HepG2 (cell line): ENCODE measurements around the gene HES7. TPM values are rescaled to one million over a fixed set of nuclear protein-coding genes. Genes with fewer than 3 reads are reported as not detected.
A peak's percentile ranks its signal among the peaks of the same experiment; 100 is the strongest.

Experiments
- AKAP8 ChIP-seq: sonication (generic); formaldehyde crosslinking; IDR thresholded peaks from 2 replicates; pipeline ENCODE4 v1.5.1; 2020; ENCODE audit warnings: mild to moderate bottlenecking, missing genetic modification reagents
- ARHGAP35 ChIP-seq: sonication (generic); formaldehyde crosslinking; IDR thresholded peaks from 2 replicates; pipeline ENCODE4 v1.9.0; 2022; ENCODE audit warnings: mild to moderate bottlenecking, inconsistent platforms, moderate library complexity, missing genetic modification reagents, borderline replicate concordance
- ARNT2 ChIP-seq: sonication (generic); formaldehyde crosslinking; IDR thresholded peaks from 2 replicates; pipeline ENCODE4 v1.8.0; 2022; ENCODE audit warnings: mild to moderate bottlenecking, low read depth, missing genetic modification reagents, moderate library complexity
- ATM ChIP-seq: fragments of 450-650 bp; IDR thresholded peaks from 2 replicates; pipeline ENCODE4 v1.7.1; 2017; ENCODE audit warnings: mild to moderate bottlenecking, borderline replicate concordance
- CENPT ChIP-seq: sonication (generic); formaldehyde crosslinking; IDR thresholded peaks from 2 replicates; pipeline ENCODE4 v1.8.0; 2022; ENCODE audit warnings: low read depth, mild to moderate bottlenecking, moderate library complexity, missing genetic modification reagents
- FOSL2 ChIP-seq: sonication (generic); formaldehyde crosslinking; IDR thresholded peaks from 2 replicates; pipeline ENCODE4 v1.4.0; 2020; ENCODE audit warnings: missing genetic modification reagents
- FOXA1 ChIP-seq, 2 experiments: fragments of 450-650 bp in 1 of 2; sonication (generic) in 1 of 2; formaldehyde crosslinking in 1 of 2; IDR thresholded peaks; 2 replicates each; pipeline versions ENCODE4 v1.4.0 to v1.6.1; 2016 to 2020; ENCODE audit warnings: missing genetic modification reagents in 1 of 2
- HDAC1 ChIP-seq: sonication (generic); formaldehyde crosslinking; IDR thresholded peaks from 2 replicates; pipeline ENCODE4 v1.5.1; 2020; ENCODE audit warnings: mild to moderate bottlenecking, missing genetic modification reagents
- HNRNPL ChIP-seq: fragments of 200-400 bp; formaldehyde crosslinking; IDR thresholded peaks from 2 replicates; pipeline ENCODE4 v1.6.1; 2017; ENCODE audit warnings: mild to moderate bottlenecking, low read depth, low read length
- HNRNPUL1 ChIP-seq: fragments of 200-400 bp; formaldehyde crosslinking; IDR thresholded peaks from 2 replicates; pipeline ENCODE4 v1.6.1; 2017; ENCODE audit warnings: low read depth, mild to moderate bottlenecking, low read length, moderate library complexity
- IRF2 ChIP-seq: IDR thresholded peaks from 2 replicates; pipeline ENCODE4 v1.6.1; 2018; ENCODE audit warnings: missing genetic modification reagents, missing compliant biosample characterization
- JUNB ChIP-seq: sonication (generic); formaldehyde crosslinking; IDR thresholded peaks from 2 replicates; pipeline ENCODE4 v1.8.0; 2022; ENCODE audit warnings: missing genetic modification reagents, mild to moderate bottlenecking, borderline replicate concordance
- MAFG ChIP-seq: sonication (generic); formaldehyde crosslinking; IDR thresholded peaks from 2 replicates; pipeline ENCODE4 v1.5.1; 2020; ENCODE audit warnings: mild to moderate bottlenecking, missing genetic modification reagents
- MTF1 ChIP-seq: sonication (generic); formaldehyde crosslinking; IDR thresholded peaks from 2 replicates; pipeline ENCODE4 v1.5.0; 2020; ENCODE audit warnings: missing genetic modification reagents
- SRY ChIP-seq: sonication (generic); formaldehyde crosslinking; IDR thresholded peaks from 2 replicates; pipeline ENCODE4 v1.8.0; 2022; ENCODE audit warnings: mild to moderate bottlenecking, missing genetic modification reagents
- THAP11 ChIP-seq: IDR thresholded peaks from 2 replicates; pipeline ENCODE4 v1.6.1; 2016; ENCODE audit warnings: missing biosample characterization, missing genetic modification reagents
- ZNF350 ChIP-seq: sonication (generic); formaldehyde crosslinking; IDR thresholded peaks from 2 replicates; pipeline ENCODE4 v1.4.0; 2020; ENCODE audit warnings: mild to moderate bottlenecking, low read depth, missing genetic modification reagents, borderline replicate concordance
- ZNF557 ChIP-seq: sonication (generic); formaldehyde crosslinking; IDR thresholded peaks from 2 replicates; pipeline ENCODE4 v1.4.0; 2020; ENCODE audit warnings: missing genetic modification reagents
- ZNF773 ChIP-seq: sonication (generic); formaldehyde crosslinking; IDR thresholded peaks from 2 replicates; pipeline ENCODE4 v1.4.0; 2020; ENCODE audit warnings: missing genetic modification reagents, borderline replicate concordance
- polyA plus RNA-seq, 8 experiments: library from polyadenylated mRNA; depleted of rRNA in 3 of 8; stranded (reverse) in 7 of 8; unstranded in 1 of 8; fragments of >200 nt; fragmentation: Illumina TruSeq in 4 of 8; extraction: Trizol in 4 of 8; gene quantifications; 2 replicates each; pipeline versions ENCODE4 v1.2.1 to v1.2.3, GENCODE V29; 2011 to 2016; ENCODE audit warnings: low read depth in 4 of 8, missing spikeins in 1 of 8, mixed read lengths in 1 of 8; ENCODE audit not compliant: insufficient read depth in 1 of 8
- total RNA-seq, 5 experiments: library from RNA; depleted of rRNA; stranded (reverse); fragments of >200 nt; fragmentation: Illumina TruSeq; extraction: Trizol; gene quantifications; 2 replicates each; pipeline ENCODE4 v1.2.3, GENCODE V29; 2016; ENCODE audit warnings: low read depth in 1 of 5
- TF ChIP-seq, protein P1 (sequence below): sonication (generic); formaldehyde crosslinking; IDR thresholded peaks from 2 replicates; pipeline ENCODE4 v1.5.1; 2020; ENCODE audit warnings: mild to moderate bottlenecking, moderate library complexity, missing genetic modification reagents
- TF ChIP-seq, protein P2 (sequence below): sonication (generic); formaldehyde crosslinking; IDR thresholded peaks from 2 replicates; pipeline ENCODE4 v1.8.0; 2022; ENCODE audit warnings: mild to moderate bottlenecking, missing genetic modification reagents, moderate library complexity
- TF ChIP-seq, protein P3 (sequence below): sonication (generic); formaldehyde crosslinking; IDR thresholded peaks from 2 replicates; pipeline ENCODE4 v1.4.0; 2020; ENCODE audit warnings: mild to moderate bottlenecking, missing genetic modification reagents
- TF ChIP-seq, protein P4 (sequence below): sonication (generic); formaldehyde crosslinking; IDR thresholded peaks from 2 replicates; pipeline ENCODE4 v1.5.0; 2020; ENCODE audit warnings: mild to moderate bottlenecking, missing genetic modification reagents
- TF ChIP-seq, protein P5 (sequence below): sonication (generic); formaldehyde crosslinking; IDR thresholded peaks from 2 replicates; pipeline ENCODE4 v1.4.0; 2020; ENCODE audit warnings: missing genetic modification reagents

The HES7 gene
- total and polyA plus RNA-seq, 2 of the 13 experiments (the other 11 are each of a cell fraction or from before 2014, with no cell fraction given) = not detected

DNA sequence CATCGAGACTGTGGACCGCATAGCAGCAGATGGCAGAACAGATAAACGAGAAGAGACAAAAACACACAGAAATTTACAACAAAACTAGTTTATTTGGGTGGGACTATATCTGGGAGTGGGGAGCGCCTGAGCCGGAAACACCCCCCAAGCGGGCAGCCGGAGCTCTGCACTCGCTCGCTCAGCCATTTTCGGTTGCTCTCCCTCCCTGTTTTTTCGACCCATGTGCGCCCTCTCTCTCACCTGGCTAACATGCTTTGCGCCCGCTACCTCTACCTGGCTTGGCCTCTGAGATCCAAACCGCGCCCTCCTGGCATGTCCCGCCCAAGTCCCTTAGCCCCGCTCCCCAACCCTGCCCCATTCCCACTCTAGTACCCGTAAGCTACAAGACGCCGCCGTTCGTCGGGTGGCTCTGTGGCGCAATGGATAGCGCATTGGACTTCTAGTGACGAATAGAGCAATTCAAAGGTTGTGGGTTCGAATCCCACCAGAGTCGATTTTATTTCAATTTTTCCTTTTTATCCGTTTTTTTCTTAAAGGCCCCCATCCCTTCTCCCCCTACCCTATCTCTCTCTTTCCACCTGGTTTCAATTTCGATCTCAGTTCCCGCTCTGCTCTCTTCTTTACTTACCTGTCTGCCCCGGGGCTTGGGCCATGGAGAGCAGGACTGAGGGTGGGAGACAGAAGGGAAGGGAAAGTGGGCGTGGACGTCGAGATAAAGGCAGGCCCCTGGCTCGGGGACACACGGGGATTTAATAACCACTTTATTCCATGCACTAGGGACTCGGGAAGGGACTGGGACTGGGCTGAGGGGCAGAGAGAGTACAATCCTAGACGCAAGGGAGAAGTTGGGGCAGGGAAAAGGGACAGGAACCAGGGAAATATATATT is 3.1 kb downstream of the HES7 start (continued):
- TF ChIP-seq ZNF773 (CRISPR knock-in tag) (no peak), ARNT2 (CRISPR knock-in tag) (0 out of 2 replicates have a peak, but pooled peaks have one; percentile 30), SRY (no peak), IRF2 (CRISPR knock-in tag) (no peak), MAFG (no peak), ATM (no peak), CENPT (CRISPR knock-in tag) (0 out of 2 replicates have a peak, but pooled peaks have one; percentile 53), AKAP8 (CRISPR knock-in tag) (no peak), FOSL2 (CRISPR knock-in tag) (no peak; the same call in 1 of the 2 replicates), THAP11 (CRISPR knock-in tag) (no peak), HNRNPUL1 (no peak), ARHGAP35 (CRISPR knock-in tag) (no peak), ZNF557 (CRISPR knock-in tag) (no peak), MTF1 (no peak), HNRNPL (no peak), FOXA1 (IDR thresholded peaks at IDR 0.05) (no peak), FOXA1 (CRISPR knock-in tag; IDR thresholded peaks at IDR 0.05) (no peak), HDAC1 (CRISPR knock-in tag) (peak; percentile 4; the same call in 1 of the 2 replicates), JUNB (CRISPR knock-in tag) (no peak), ZNF350 (CRISPR knock-in tag) (peak; percentile 85; the same call in 1 of the 2 replicates)
- TF ChIP-seq, protein P1, sequence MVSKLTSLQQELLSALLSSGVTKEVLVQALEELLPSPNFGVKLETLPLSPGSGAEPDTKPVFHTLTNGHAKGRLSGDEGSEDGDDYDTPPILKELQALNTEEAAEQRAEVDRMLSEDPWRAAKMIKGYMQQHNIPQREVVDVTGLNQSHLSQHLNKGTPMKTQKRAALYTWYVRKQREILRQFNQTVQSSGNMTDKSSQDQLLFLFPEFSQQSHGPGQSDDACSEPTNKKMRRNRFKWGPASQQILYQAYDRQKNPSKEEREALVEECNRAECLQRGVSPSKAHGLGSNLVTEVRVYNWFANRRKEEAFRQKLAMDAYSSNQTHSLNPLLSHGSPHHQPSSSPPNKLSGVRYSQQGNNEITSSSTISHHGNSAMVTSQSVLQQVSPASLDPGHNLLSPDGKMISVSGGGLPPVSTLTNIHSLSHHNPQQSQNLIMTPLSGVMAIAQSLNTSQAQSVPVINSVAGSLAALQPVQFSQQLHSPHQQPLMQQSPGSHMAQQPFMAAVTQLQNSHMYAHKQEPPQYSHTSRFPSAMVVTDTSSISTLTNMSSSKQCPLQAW (CRISPR knock-in tag) = no peak
- TF ChIP-seq, protein P2, sequence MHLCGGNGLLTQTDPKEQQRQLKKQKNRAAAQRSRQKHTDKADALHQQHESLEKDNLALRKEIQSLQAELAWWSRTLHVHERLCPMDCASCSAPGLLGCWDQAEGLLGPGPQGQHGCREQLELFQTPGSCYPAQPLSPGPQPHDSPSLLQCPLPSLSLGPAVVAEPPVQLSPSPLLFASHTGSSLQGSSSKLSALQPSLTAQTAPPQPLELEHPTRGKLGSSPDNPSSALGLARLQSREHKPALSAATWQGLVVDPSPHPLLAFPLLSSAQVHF (CRISPR knock-in tag) = no peak
- TF ChIP-seq, protein P3, sequence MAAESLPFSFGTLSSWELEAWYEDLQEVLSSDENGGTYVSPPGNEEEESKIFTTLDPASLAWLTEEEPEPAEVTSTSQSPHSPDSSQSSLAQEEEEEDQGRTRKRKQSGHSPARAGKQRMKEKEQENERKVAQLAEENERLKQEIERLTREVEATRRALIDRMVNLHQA (CRISPR knock-in tag) = no peak
- TF ChIP-seq, protein P4, sequence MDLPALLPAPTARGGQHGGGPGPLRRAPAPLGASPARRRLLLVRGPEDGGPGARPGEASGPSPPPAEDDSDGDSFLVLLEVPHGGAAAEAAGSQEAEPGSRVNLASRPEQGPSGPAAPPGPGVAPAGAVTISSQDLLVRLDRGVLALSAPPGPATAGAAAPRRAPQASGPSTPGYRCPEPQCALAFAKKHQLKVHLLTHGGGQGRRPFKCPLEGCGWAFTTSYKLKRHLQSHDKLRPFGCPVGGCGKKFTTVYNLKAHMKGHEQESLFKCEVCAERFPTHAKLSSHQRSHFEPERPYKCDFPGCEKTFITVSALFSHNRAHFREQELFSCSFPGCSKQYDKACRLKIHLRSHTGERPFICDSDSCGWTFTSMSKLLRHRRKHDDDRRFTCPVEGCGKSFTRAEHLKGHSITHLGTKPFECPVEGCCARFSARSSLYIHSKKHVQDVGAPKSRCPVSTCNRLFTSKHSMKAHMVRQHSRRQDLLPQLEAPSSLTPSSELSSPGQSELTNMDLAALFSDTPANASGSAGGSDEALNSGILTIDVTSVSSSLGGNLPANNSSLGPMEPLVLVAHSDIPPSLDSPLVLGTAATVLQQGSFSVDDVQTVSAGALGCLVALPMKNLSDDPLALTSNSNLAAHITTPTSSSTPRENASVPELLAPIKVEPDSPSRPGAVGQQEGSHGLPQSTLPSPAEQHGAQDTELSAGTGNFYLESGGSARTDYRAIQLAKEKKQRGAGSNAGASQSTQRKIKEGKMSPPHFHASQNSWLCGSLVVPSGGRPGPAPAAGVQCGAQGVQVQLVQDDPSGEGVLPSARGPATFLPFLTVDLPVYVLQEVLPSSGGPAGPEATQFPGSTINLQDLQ (CRISPR knock-in tag) = no peak
- TF ChIP-seq, protein P5, sequence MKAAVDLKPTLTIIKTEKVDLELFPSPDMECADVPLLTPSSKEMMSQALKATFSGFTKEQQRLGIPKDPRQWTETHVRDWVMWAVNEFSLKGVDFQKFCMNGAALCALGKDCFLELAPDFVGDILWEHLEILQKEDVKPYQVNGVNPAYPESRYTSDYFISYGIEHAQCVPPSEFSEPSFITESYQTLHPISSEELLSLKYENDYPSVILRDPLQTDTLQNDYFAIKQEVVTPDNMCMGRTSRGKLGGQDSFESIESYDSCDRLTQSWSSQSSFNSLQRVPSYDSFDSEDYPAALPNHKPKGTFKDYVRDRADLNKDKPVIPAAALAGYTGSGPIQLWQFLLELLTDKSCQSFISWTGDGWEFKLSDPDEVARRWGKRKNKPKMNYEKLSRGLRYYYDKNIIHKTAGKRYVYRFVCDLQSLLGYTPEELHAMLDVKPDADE = no peak
